Measurements from ENCODE around the gene PPM1B. TPM values are rescaled to one million over a fixed set of nuclear protein-coding genes. Genes with fewer than 3 reads are reported as not detected.

Gene PPM1B
- total and polyA plus RNA-seq, 2 of the 13 experiments (the other 11 are each of a cell fraction or from before 2014, with no cell fraction given): 24.4 to 25.0 TPM

DNA sequence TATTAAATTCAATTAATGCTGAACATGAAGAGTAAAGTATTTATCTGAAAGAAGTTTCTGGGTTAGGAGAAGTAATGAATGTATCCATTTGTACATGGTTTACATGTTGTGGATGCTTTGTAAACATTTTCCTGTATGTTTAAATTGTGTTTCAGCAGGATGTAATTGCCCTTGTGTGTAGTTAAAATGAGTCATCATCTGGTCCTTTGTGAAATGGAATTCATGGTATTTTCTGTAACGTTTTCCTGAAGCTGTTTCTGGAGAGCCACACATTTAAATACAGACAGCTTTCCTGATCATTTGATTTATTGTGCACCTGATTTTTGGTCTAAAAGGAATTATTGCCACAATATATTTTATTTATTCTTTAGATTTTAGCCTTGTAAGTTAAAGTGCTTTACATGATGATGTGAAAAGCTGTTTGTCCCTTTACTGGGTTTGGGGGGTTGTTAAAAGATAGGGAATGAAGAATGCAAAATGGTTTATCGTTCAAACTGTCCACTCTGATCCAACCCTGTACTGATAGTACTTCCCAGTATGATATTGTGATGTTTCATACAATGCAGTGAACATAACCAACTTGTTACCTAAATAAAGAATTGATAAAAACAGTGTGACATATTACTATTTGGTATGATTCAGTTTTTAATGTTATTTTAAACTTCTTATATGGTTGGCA, 64.9 kb downstream of the PPM1B start (continued):
- TF ChIP-seq STAT6 (CRISPR knock-in tag; IDR thresholded peaks at IDR 0.05; ENCODE audit: borderline replicate concordance) (no peak), SRF (IDR thresholded peaks at IDR 0.05; ENCODE audit: low read depth, low read length) (no peak), ZBTB20 (CRISPR knock-in tag; IDR thresholded peaks at IDR 0.05; ENCODE audit: borderline replicate concordance, low read depth) (no peak), YY1 (IDR thresholded peaks at IDR 0.05; ENCODE audit: insufficient read depth, insufficient replicate concordance, low read depth, low read length) (no peak), CREM (IDR thresholded peaks at IDR 0.05) (0 out of 2 replicates have a peak, but pooled peaks have one; percentile 30), CREM (CRISPR knock-in tag; IDR thresholded peaks at IDR 0.05) (no peak), GTF3A (CRISPR knock-in tag; conservative IDR thresholded peaks at IDR 0.05) (no peak), THAP11 (CRISPR knock-in tag; IDR thresholded peaks at IDR 0.05) (no peak), SOX13 (IDR thresholded peaks at IDR 0.05) (no peak), SOX13 (CRISPR knock-in tag; conservative IDR thresholded peaks at IDR 0.05 in 1 of 2, IDR thresholded peaks at IDR 0.05 in 1 of 2) (peak in 1 of 2 experiments; percentile 81; a peak in 2 of 4 replicates), ADNP (CRISPR knock-in tag; IDR thresholded peaks at IDR 0.05) (no peak), DNMT1 (CRISPR knock-in tag; IDR thresholded peaks at IDR 0.05) (no peak), ZNF598 (CRISPR knock-in tag; IDR thresholded peaks at IDR 0.05; ENCODE audit: borderline replicate concordance) (no peak), MIER2 (CRISPR knock-in tag; IDR thresholded peaks at IDR 0.05) (no peak), ARID3A (IDR thresholded peaks at IDR 0.05; ENCODE audit: low read depth, low read length) (peak; percentile 64), ELF3 (CRISPR knock-in tag; IDR thresholded peaks at IDR 0.05) (peak; percentile 90), PCBP1 (IDR thresholded peaks at IDR 0.05; ENCODE audit: borderline replicate concordance, low read depth, low read length) (no peak), NFIC (IDR thresholded peaks at IDR 0.05; ENCODE audit: low read length) (peak; percentile 29; the same call in 1 of the 2 replicates), NR2F1 (CRISPR knock-in tag; IDR thresholded peaks at IDR 0.05) (no peak)
- TF ChIP-seq, protein P1, sequence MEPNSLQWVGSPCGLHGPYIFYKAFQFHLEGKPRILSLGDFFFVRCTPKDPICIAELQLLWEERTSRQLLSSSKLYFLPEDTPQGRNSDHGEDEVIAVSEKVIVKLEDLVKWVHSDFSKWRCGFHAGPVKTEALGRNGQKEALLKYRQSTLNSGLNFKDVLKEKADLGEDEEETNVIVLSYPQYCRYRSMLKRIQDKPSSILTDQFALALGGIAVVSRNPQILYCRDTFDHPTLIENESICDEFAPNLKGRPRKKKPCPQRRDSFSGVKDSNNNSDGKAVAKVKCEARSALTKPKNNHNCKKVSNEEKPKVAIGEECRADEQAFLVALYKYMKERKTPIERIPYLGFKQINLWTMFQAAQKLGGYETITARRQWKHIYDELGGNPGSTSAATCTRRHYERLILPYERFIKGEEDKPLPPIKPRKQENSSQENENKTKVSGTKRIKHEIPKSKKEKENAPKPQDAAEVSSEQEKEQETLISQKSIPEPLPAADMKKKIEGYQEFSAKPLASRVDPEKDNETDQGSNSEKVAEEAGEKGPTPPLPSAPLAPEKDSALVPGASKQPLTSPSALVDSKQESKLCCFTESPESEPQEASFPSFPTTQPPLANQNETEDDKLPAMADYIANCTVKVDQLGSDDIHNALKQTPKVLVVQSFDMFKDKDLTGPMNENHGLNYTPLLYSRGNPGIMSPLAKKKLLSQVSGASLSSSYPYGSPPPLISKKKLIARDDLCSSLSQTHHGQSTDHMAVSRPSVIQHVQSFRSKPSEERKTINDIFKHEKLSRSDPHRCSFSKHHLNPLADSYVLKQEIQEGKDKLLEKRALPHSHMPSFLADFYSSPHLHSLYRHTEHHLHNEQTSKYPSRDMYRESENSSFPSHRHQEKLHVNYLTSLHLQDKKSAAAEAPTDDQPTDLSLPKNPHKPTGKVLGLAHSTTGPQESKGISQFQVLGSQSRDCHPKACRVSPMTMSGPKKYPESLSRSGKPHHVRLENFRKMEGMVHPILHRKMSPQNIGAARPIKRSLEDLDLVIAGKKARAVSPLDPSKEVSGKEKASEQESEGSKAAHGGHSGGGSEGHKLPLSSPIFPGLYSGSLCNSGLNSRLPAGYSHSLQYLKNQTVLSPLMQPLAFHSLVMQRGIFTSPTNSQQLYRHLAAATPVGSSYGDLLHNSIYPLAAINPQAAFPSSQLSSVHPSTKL (CRISPR knock-in tag; IDR thresholded peaks at IDR 0.05): peak; percentile 83
- TF ChIP-seq, protein P2, sequence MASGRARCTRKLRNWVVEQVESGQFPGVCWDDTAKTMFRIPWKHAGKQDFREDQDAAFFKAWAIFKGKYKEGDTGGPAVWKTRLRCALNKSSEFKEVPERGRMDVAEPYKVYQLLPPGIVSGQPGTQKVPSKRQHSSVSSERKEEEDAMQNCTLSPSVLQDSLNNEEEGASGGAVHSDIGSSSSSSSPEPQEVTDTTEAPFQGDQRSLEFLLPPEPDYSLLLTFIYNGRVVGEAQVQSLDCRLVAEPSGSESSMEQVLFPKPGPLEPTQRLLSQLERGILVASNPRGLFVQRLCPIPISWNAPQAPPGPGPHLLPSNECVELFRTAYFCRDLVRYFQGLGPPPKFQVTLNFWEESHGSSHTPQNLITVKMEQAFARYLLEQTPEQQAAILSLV (CRISPR knock-in tag; IDR thresholded peaks at IDR 0.05; ENCODE audit: borderline replicate concordance): no peak
